Stimulated activated CD8-positive, alpha-beta memory T cell treated with anti-CD3 and anti-CD28 coated beads, Interleukin-2, amount 100 ng/mL, for 48 hours (primary cell): ENCODE measurements around the gene CHD6.

Source experiments
- DNase-seq, 2 donors: peaks; one replicate each; pipeline ENCODE4 v3.0.0-alpha.2; 2020; ENCODE audit warnings: low read depth in 2 of 2

CHD6 gene, protein sequence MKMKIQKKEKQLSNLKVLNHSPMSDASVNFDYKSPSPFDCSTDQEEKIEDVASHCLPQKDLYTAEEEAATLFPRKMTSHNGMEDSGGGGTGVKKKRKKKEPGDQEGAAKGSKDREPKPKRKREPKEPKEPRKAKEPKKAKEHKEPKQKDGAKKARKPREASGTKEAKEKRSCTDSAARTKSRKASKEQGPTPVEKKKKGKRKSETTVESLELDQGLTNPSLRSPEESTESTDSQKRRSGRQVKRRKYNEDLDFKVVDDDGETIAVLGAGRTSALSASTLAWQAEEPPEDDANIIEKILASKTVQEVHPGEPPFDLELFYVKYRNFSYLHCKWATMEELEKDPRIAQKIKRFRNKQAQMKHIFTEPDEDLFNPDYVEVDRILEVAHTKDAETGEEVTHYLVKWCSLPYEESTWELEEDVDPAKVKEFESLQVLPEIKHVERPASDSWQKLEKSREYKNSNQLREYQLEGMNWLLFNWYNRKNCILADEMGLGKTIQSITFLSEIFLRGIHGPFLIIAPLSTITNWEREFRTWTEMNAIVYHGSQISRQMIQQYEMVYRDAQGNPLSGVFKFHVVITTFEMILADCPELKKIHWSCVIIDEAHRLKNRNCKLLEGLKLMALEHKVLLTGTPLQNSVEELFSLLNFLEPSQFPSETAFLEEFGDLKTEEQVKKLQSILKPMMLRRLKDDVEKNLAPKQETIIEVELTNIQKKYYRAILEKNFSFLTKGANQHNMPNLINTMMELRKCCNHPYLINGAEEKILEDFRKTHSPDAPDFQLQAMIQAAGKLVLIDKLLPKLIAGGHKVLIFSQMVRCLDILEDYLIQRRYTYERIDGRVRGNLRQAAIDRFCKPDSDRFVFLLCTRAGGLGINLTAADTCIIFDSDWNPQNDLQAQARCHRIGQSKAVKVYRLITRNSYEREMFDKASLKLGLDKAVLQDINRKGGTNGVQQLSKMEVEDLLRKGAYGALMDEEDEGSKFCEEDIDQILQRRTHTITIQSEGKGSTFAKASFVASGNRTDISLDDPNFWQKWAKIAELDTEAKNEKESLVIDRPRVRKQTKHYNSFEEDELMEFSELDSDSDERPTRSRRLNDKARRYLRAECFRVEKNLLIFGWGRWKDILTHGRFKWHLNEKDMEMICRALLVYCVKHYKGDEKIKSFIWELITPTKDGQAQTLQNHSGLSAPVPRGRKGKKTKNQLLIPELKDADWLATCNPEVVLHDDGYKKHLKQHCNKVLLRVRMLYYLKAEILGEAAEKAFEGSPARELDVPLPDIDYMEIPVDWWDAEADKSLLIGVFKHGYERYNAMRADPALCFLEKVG (N-terminal part only)

GRCh38 chr20:41617902-41618806 lies at the start of gene CHD6:
Gene CHD6, minus strand, starts transcription at chr20:41618377. Its CDS starts 67,040 bp downstream, at chr20:41551337.
- peak; percentile 96 to 97 for DNase-seq

GRCh38 chr20:41664584-41664983 lies 46.4 kb upstream of the CHD6 start:
- DNase-seq = no peak

GRCh38 chr20:41657655-41658054 lies 39.5 kb upstream of the CHD6 start:
- no peak for DNase-seq

GRCh38 chr20:41655962-41656618 lies 37.9 kb upstream of the CHD6 start:
- DNase-seq = no peak

DNA sequence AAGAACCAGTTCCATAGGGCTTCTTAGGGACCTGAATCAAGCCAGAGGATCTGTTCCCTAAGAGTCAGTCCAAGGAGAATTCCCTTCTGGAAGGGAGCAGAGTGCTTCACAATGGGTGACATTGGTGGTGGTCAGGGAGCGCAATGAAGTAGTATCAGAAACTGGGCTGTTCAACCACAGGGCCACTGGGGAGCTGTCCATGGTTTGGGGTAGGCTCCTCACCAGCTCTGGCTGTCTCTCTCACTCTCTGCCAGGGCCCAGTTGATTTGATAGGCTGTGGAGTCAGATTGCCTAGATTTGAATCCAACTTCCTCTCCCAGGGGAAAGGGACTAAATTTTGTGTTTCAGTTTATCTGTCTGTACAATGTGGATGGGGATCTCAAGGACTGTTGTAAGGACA lies 36.7 kb upstream of the CHD6 start:
- DNase-seq = no peak

DNA sequence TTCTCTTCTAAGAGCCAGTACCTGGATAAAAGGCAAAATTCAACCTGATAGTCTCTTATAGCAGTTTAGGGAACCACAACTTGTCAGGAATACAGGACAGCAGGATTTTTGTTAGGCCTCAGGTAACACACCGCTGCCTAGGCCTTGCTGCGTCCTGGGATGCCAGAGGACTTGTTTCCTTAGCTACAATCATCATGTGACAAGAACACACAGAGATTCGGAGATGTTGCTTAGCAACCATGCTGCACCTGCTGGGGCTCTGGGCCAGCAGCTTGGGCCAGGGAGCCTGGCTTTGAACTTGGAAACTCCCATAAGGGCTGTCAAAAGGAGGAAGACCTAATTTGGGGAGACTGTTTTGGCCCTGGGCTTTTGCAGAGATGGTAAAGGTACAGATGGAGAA lies 36.1 kb upstream of the CHD6 start:
- DNase-seq = no peak

DNA sequence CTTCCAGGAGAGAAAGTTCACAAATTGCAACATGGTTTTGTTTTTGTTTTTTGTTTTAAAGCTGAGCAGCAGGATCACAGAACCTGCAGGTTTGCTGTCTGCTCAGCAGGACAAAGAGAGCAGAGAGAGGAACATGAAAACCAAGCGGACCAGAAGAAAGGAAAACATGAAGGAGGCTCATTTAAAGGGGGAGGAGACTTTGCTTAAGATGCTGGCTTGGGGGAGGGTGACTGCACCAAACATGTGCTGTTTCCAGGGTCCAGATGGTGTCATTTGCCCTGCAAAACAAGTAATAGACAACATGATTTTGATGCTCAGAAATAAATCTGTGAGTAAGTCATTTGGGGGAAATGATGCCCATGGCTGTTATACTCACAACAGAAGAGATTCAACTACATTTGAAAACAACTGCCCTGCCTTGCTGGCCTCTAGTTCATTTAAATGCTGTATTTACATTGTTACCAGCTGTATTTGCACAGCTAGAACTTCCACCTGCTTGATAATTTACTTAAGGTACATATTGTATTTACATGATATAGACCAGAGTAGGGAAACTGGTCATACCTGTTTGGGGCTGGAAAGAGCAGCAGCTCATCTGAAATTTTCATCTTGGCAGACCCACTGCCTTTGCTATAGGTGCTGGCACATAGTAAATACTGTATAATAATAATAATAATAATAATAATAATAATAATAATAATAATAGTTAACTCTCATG lies 32.2 kb upstream of the CHD6 start:
- DNase-seq = no peak

- DNase-seq = no peak
Measured at GRCh38 chr20:41649489-41649888, 31.3 kb upstream of the CHD6 start.

DNA sequence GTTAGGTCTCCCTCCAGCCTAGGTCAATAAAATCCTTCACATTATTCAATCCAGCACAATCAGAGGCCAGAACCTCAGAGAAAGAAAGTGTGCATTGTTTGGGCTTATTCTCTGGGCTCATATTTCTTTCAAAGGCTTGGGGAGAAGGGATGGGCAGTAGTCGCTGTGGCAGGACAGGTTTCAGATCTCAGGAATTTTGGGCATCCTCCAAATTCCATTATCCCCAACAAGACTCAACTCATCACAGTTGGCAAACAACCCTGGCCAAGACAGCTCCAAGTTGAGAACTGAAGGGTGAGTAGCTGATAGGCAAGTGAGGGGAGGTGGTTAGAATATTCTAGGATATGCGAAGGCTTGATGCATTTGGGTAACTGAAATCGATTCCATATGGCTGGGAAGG lies 27.2 kb upstream of the CHD6 start:
- no peak for DNase-seq

- DNase-seq = no peak
Measured at GRCh38 chr20:41643504-41643938, 25.3 kb upstream of the CHD6 start.

GRCh38 chr20:41639630-41640029 lies 21.5 kb upstream of the CHD6 start:
- DNase-seq = no peak

- DNase-seq = no peak
Measured at GRCh38 chr20:41638456-41638855, 20.3 kb upstream of the CHD6 start.

GRCh38 chr20:41635158-41635557 lies 17.0 kb upstream of the CHD6 start:
- no peak for DNase-seq

- DNase-seq = no peak
Measured at GRCh38 chr20:41632896-41633295, 14.7 kb upstream of the CHD6 start.

- DNase-seq = no peak
Measured at GRCh38 chr20:41631826-41632225, 13.6 kb upstream of the CHD6 start.

DNA sequence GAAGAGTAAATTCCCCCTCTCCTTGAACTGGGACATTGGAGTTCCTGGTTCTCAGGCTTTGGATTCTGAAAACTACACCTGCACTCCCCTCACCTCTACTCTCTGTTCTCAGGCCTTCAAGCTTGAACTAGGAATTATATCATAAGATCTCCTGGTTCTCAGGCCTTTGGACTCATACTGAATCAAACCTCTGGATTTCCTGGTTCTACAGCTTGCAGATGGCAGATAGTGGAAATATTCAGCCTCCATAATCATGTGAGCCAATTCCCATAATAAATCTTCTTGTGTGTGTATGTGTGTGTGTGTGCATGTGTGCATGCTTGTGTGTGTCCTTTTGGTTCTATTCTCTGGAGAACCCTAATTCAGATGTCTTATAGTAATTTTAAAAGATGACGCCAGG lies 12.7 kb upstream of the CHD6 start:
- no peak for DNase-seq

DNA sequence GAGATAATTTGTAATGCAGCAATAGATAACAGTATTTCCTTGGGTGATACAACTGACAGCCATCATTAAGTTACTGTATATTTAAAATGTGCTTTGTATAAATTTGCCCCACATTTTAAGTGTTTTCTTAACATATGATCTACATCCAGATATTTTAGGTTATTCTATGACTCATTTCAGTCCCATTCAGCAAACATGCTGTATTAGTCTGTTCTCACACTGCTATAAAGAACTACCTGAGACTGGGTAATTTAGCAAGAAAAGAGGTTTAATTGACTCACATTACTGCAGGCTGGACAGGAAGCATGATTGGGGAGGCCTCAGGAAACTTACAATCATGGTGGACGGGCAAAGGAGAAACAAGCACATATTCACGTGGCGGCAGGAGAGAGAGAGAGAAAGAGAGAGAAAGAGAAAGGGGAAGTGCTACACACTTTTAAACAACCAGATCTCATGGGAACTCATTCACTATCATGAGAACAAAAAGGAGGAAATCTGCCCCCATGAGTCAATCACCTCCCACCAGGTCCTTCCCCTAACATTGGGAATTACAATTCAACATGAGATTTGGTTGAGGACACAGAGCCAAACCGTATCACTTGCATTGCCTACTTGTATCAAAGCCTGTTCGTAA lies 9.6 kb upstream of the CHD6 start:
- no peak for DNase-seq

DNA sequence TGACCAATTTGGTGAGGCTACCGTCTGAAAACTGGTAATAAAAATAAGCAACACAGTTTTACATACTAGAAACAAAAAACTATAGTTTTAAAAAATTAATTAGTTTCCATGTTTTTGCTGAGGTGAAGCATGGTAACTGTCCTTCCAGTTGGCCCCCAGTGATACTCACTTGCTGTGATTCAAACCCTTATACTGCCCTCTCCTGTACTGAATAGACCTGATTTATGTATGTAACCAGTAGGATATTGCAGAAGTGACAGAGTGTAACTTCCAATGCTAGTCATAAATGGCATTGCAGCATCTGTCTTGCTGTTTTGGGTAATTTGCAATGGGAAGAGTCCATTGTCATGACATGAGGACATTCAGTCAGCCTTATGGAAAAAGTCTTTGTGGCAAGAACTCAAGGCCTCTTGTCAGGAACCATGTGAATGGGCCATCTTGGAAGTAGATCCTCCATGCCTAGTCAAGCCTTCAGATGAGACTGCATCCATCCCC lies 8.9 kb upstream of the CHD6 start:
- DNase-seq = no peak
